Measurements from ENCODE around the gene ROGDI. TPM values are rescaled to one million over a fixed set of nuclear protein-coding genes. Genes with fewer than 3 reads are reported as not detected.

Gene ROGDI
- total RNA-seq, 2 donors from 2014 or later: 21.8 to 25.9 TPM

DNA sequence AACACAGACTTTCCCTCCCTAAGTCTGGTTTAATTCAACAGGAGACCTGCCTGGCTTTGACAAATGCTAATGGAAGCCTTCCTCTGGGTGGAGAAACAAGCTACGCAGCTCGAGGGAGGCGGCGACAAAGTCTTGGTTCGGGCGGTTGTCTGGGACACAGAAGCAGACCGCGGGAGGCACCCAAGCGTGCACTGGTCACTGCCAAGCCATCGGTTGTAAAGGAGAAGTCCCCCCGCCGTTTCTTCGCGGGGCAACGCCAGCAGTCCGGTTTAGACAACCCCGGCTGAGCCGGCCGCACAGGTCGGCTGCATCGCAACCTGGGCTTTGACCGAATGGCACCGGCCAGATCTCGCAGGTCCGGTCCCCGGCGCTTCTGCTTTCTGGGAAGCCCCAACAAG lies 44.1 kb upstream of the ROGDI start:
- DNase-seq: peak; percentile 41 to 71 (median 62)
- peaks cover 0 to 22% of the 10 kb centered on the region in 2 donors for H3K36me3 ChIP-seq (replicated peaks in 1 of 2; ENCODE audit: insufficient read depth in 1 of 2, low read depth in 2 of 2)
- peak; percentile 7 for ATAC-seq
- TF ChIP-seq, protein P1, sequence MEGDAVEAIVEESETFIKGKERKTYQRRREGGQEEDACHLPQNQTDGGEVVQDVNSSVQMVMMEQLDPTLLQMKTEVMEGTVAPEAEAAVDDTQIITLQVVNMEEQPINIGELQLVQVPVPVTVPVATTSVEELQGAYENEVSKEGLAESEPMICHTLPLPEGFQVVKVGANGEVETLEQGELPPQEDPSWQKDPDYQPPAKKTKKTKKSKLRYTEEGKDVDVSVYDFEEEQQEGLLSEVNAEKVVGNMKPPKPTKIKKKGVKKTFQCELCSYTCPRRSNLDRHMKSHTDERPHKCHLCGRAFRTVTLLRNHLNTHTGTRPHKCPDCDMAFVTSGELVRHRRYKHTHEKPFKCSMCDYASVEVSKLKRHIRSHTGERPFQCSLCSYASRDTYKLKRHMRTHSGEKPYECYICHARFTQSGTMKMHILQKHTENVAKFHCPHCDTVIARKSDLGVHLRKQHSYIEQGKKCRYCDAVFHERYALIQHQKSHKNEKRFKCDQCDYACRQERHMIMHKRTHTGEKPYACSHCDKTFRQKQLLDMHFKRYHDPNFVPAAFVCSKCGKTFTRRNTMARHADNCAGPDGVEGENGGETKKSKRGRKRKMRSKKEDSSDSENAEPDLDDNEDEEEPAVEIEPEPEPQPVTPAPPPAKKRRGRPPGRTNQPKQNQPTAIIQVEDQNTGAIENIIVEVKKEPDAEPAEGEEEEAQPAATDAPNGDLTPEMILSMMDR (IDR thresholded peaks at IDR 0.05): no peak
- TF ChIP-seq POLR2A (IDR thresholded peaks at IDR 0.05): peak in 1 of 3 donors; percentile 58
- intact Hi-C loops (cut with DNase I): no loop called here
- no peaks in the 10 kb centered on the region for H3K9me3 ChIP-seq
- 0% methylated on average over 1 to 27 of the region's 27 CpGs for WGBS, 2 donors
- H3K4me1 ChIP-seq: peaks cover 41% of the 10 kb centered on the region
- peak overlapping the region; percentile 94 to 95 for H3K4me3 ChIP-seq
- no peaks in the 10 kb centered on the region for H3K27me3 ChIP-seq
- H3K27ac ChIP-seq: peak overlapping the region; percentile 89 to 99 (median 94)

DNA sequence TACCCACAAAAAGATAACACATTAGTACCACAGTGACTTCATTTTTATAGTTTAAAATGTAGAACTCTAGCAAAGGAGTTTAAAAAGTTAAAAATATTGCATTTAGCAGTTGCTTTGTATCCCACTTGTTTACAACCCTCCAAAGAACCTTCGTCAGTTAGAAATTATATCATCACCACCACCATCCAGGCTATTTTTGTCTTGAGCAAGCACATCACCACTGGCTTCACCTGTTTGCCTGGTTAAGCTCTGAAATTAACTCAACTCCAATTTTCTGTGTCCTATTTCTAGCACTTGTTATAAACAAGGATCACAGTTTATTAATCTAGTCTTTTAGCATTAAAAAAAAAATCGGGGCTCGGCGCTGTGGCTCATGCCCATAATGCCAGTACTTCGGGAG lies 38.6 kb upstream of the ROGDI start:
- Histone ChIP-seq H3K4me3 (no peak overlapping the region), H3K27ac (no peak overlapping the region), H3K36me3 (replicated peaks in 1 of 2; ENCODE audit: insufficient read depth in 1 of 2, low read depth in 2 of 2) (peaks cover 0 to 33% of the 10 kb centered on the region in 2 donors), H3K4me1 (peaks cover 9% of the 10 kb centered on the region), H3K27me3 (no peaks in the 10 kb centered on the region), H3K9me3 (no peaks in the 10 kb centered on the region)
- TF ChIP-seq, protein P1 (IDR thresholded peaks at IDR 0.05): no peak
- no peak for TF ChIP-seq POLR2A (IDR thresholded peaks at IDR 0.05)
- WGBS, 2 donors: 66 to 74% methylated on average over 5 of the region's 5 CpGs
- no peak for ATAC-seq
- no peak for DNase-seq
- intact Hi-C loops (cut with DNase I): no loop called here

DNA sequence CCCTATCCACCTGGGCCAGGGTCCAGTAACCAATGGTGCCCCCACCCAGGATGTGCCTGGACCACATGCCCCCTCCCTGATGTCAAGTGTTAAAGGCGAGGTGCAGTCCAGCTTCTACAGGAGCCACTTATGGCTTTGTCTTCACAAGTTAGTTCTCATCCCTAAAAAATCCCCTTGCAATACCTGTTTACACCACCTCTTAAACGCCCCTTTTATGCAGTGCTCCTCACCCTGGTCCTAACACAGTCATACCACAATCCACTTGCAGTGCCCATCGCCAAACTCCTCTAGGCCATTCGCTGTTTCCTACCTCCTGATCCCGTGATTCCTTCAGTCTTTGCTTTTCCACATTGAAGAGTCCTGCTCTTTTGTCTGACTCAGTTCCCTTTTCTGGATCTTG lies 37.5 kb upstream of the ROGDI start:
- WGBS, 2 donors: 91 to 92% methylated on average over 5 of the region's 5 CpGs
- H3K9me3 ChIP-seq: no peaks in the 10 kb centered on the region
- no peak overlapping the region for H3K27ac ChIP-seq
- no peak overlapping the region for H3K4me3 ChIP-seq
- ATAC-seq: no peak
- TF ChIP-seq, protein P1 (IDR thresholded peaks at IDR 0.05): no peak
- TF ChIP-seq POLR2A (IDR thresholded peaks at IDR 0.05): no peak
- H3K27me3 ChIP-seq: no peaks in the 10 kb centered on the region
- peaks cover 0 to 33% of the 10 kb centered on the region in 2 donors for H3K36me3 ChIP-seq (replicated peaks in 1 of 2; ENCODE audit: insufficient read depth in 1 of 2, low read depth in 2 of 2)
- intact Hi-C loops (cut with DNase I): no loop called here
- no peak for DNase-seq
- no peaks in the 10 kb centered on the region for H3K4me1 ChIP-seq

DNA sequence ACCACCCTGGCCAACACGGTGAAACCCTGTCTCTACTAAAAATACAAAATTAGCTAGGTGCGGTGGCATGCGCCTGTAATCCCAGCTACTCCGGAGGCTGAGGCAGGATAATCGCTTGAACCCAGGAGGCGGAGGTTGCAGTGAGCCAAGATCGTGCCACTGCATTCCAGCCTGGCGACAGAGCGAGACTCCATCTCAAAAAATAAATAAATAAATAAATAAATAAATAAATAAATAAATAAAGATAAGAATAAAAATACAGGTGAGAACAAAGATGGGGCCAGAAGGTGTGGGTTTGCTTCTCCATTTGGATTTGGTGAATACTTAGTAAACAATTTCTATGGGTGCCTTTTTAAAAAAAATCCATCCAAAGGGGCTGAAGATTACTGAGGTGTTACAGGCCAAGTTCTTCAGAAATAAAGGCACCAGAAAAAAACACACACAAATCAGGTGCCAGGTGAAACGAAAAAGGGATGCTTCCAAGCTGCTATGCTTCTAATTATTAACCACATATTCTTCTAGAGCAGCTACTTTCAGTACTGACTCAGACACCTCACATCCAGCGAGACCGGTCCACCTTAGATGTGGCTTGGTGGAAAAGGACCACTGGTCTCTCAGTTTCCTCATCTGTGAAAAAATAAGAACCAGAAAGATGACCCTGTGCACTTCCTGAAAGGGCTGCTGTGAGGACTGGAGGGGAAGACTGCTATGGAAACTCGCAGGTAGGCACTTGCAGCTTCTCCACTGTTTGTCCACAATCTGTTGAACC lies 35.5 kb upstream of the ROGDI start:
- Histone ChIP-seq H3K27ac (no peak overlapping the region), H3K36me3 (replicated peaks in 1 of 2; ENCODE audit: insufficient read depth in 1 of 2, low read depth in 2 of 2) (peaks cover 0 to 22% of the 10 kb centered on the region in 2 donors), H3K27me3 (no peaks in the 10 kb centered on the region), H3K4me3 (no peak overlapping the region), H3K9me3 (no peaks in the 10 kb centered on the region), H3K4me1 (no peaks in the 10 kb centered on the region)
- 81 to 89% methylated on average over 13 of the region's 13 CpGs for WGBS, 2 donors
- TF ChIP-seq, protein P1 (IDR thresholded peaks at IDR 0.05): no peak
- no peak for TF ChIP-seq POLR2A (IDR thresholded peaks at IDR 0.05)
- ATAC-seq: no peak
- intact Hi-C loops (cut with DNase I): no loop called here
- no peak for DNase-seq

DNA sequence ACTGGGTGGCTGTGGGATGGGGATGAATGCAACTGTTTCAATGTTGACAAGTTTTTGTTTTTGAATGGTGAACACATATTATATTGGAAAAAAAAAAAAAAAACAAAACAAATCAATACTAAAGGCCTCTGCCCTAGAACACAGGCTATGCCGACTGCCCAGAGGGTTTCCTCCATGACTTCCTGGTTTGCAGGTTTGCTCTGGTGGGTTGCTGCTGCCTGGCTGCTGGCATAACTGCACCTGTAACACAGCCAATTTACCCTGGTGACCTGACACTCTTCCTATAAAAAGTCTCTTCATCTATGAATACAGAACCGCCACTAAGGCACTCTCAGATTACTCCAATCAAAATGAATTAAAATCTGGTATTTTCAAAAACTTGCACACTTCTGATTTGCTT lies 34.3 kb upstream of the ROGDI start:
- TF ChIP-seq, protein P1 (IDR thresholded peaks at IDR 0.05): no peak
- no peak for TF ChIP-seq POLR2A (IDR thresholded peaks at IDR 0.05)
- ATAC-seq: no peak
- WGBS, 2 donors: 75 to 85% methylated on average over 2 of the region's 2 CpGs
- intact Hi-C loops (cut with DNase I): no loop called here
- DNase-seq: no peak
- Histone ChIP-seq H3K27me3 (no peaks in the 10 kb centered on the region), H3K27ac (no peak overlapping the region), H3K4me1 (no peaks in the 10 kb centered on the region), H3K36me3 (replicated peaks in 1 of 2; ENCODE audit: insufficient read depth in 1 of 2, low read depth in 2 of 2) (peaks cover 0 to 26% of the 10 kb centered on the region in 2 donors), H3K9me3 (no peaks in the 10 kb centered on the region), H3K4me3 (no peak overlapping the region)

All from body of pancreas (tissue), 4 donors.